Measurements from ENCODE around the gene CDHR4.
A peak's percentile ranks its signal among the peaks of the same experiment; 100 is the strongest.
"Not testable (repeated sequence)": the region's sequence is repeated elsewhere in the genome, so short reads cannot be mapped to it uniquely, and the experiment has no call there.

CDHR4 gene

GRCh38 chr3:49780080-49780974 is 19.3 kb downstream of the CDHR4 start:
- DNase-seq (no peak), ATAC-seq (no peak)

GRCh38 chr3:49779358-49780079 is 20.2 kb downstream of the CDHR4 start:
- ATAC-seq (no peak), DNase-seq (no peak)

- not testable (repeated sequence) for ATAC-seq, DNase-seq
These were observed 23.6 kb downstream of the CDHR4 start for GRCh38 chr3:49776101-49776500.

- ATAC-seq (no peak), DNase-seq (no peak)
These were observed 24.1 kb downstream of the CDHR4 start for GRCh38 chr3:49775538-49775937.

- DNase-seq (no peak), ATAC-seq (no peak)
These were observed 27.0 kb downstream of the CDHR4 start for GRCh38 chr3:49772703-49773102.

GRCh38 chr3:49771340-49771938 is 28.2 kb downstream of the CDHR4 start:
- ATAC-seq: no peak
- no peak for DNase-seq

GRCh38 chr3:49769926-49770325 is 29.7 kb downstream of the CDHR4 start:
- no peak for DNase-seq

GRCh38 chr3:49769286-49769915 is 30.3 kb downstream of the CDHR4 start:
- DNase-seq (no peak), ATAC-seq (peak; percentile 61)

More at GRCh38 chr3:49769926-49770325, 29.7 kb downstream of the CDHR4 start:
- no peak for ATAC-seq

GRCh38 chr3:49763981-49764380 is 35.7 kb downstream of the CDHR4 start:
- no peak for ATAC-seq
- DNase-seq: no peak

GRCh38 chr3:49761661-49762060 is 38.0 kb downstream of the CDHR4 start:
- ATAC-seq (no peak), DNase-seq (no peak)

- DNase-seq (no peak), ATAC-seq (no peak)
These were observed 40.4 kb downstream of the CDHR4 start for GRCh38 chr3:49759226-49759625.

- DNase-seq: no peak
- ATAC-seq: no peak
These were observed 42.5 kb downstream of the CDHR4 start for GRCh38 chr3:49757197-49757596.

- no peak for DNase-seq
- no peak for ATAC-seq
These were observed 43.6 kb downstream of the CDHR4 start for GRCh38 chr3:49756036-49756435.

GRCh38 chr3:49754536-49754935 is 45.1 kb downstream of the CDHR4 start:
- DNase-seq: no peak
- no peak for ATAC-seq

GRCh38 chr3:49751501-49751900 is 48.2 kb downstream of the CDHR4 start:
- no peak for DNase-seq
- no peak for ATAC-seq

GRCh38 chr3:49750056-49750455 is 49.6 kb downstream of the CDHR4 start:
- DNase-seq (no peak), ATAC-seq (no peak)

GRCh38 chr3:49748874-49749273 is 50.8 kb downstream of the CDHR4 start:
- ATAC-seq: not testable (repeated sequence)

GRCh38 chr3:49747792-49748480 is 51.7 kb downstream of the CDHR4 start:
- DNase-seq (no peak), ATAC-seq (no peak)

More at GRCh38 chr3:49748874-49749273, 50.8 kb downstream of the CDHR4 start:
- DNase-seq: not testable (repeated sequence)

GRCh38 chr3:49745986-49746385 is 53.7 kb downstream of the CDHR4 start:
- DNase-seq (no peak), ATAC-seq (no peak)
